WI38 (cell line): Measurements from ENCODE around the gene CIDEC.

Experiments used
- H3K4me3 ChIP-seq: 2 replicates; pipeline ENCODE4 v1.5.1; 2011; ENCODE audit warnings: low read depth, mild to moderate bottlenecking, control low read depth, low read length
- CTCF ChIP-seq: IDR thresholded peaks from 2 replicates; pipeline ENCODE4 v1.5.1; 2012; ENCODE audit warnings: low read depth, mild to moderate bottlenecking, control low read depth, low read length

CIDEC gene

GRCh38 chr3:9820543-9820942 lies 59.5 kb downstream of the CIDEC start:
- no peak for TF ChIP-seq CTCF
- no peak overlapping the region for H3K4me3 ChIP-seq

- TF ChIP-seq CTCF: no peak
- no peak overlapping the region for H3K4me3 ChIP-seq
Measured at GRCh38 chr3:9818666-9819335, 61.3 kb downstream of the CIDEC start.

- H3K4me3 ChIP-seq: no peak overlapping the region
- TF ChIP-seq CTCF: no peak
Measured at GRCh38 chr3:9817436-9817835, 62.6 kb downstream of the CIDEC start.
